GM10266 (cell line): Measurements from ENCODE around the gene SORCS1.

Experiments used
- DNase-seq: peaks from one replicate; pipeline ENCODE4 v3.0.0; 2012; ENCODE audit errors: extremely low spot score
- TF ChIP-seq, protein P1 (sequence below): IDR thresholded peaks from 2 replicates; pipeline ENCODE4 v1.5.1; 2012; ENCODE audit warnings: mild to moderate bottlenecking, low read depth; ENCODE audit not compliant: control insufficient read depth, insufficient read depth; ENCODE audit errors: missing control alignments

Gene SORCS1

DNA sequence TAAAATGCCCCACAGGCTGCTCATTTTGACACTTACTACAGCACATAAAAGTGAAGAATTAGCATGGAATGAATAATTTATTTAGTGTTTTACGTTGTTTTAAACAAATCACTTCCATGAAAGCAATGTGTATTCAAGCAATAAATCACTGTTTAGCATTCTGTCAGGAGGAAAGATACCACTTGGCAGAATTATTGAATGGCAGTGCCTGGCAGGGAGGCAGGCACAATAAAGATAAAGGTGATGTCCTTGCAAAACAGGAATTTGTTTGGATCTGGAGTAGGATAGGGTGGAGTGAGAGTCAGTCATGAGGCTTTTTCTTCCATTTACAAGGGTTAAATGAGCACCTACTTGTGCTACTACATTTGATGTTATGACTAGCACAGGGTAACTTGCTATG, 190.8 kb downstream of the SORCS1 start:
- no peak for DNase-seq
- TF ChIP-seq, protein P1, sequence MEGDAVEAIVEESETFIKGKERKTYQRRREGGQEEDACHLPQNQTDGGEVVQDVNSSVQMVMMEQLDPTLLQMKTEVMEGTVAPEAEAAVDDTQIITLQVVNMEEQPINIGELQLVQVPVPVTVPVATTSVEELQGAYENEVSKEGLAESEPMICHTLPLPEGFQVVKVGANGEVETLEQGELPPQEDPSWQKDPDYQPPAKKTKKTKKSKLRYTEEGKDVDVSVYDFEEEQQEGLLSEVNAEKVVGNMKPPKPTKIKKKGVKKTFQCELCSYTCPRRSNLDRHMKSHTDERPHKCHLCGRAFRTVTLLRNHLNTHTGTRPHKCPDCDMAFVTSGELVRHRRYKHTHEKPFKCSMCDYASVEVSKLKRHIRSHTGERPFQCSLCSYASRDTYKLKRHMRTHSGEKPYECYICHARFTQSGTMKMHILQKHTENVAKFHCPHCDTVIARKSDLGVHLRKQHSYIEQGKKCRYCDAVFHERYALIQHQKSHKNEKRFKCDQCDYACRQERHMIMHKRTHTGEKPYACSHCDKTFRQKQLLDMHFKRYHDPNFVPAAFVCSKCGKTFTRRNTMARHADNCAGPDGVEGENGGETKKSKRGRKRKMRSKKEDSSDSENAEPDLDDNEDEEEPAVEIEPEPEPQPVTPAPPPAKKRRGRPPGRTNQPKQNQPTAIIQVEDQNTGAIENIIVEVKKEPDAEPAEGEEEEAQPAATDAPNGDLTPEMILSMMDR, result no peak

DNA sequence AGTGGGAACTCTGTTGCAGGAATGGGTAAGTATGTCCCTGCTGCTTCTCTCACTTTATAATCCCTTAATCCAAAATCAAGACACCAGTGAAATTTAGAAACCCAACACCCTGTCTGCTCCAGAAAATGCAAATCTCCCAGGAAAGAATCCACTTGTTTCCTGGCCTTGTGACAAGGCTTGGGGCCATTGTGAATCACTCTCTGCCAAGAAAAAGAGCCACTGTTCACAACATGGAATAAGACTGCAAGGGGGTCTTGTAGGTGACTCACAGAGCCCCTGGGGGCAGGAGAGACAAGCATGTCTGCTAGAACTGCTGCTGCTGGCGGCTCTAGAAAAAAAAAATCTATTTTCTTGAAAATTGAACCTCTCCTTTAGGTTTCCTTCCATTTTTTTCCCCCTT, 191.2 kb downstream of the SORCS1 start:
- TF ChIP-seq, protein P1, result no peak
- DNase-seq, result no peak

DNA sequence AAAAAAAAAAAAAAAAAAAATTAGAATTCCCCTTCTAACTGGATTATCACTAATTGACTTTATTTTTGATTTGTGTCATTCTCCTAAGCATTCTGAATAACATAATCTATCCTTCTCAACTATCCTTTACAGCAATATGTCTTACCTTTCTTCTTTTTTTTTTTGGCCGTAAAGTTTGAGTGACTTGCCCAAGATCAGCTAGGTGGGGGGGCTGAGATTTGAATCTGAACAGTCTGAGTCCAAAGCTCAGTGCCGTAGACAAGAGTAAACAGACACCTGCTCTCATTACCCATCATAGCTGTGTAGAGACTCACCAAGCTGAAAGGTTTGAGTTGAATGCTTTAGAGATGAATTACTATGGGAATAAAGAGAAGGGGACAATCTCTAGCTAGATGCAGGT, 192.1 kb downstream of the SORCS1 start:
- no peak for DNase-seq
- TF ChIP-seq, protein P1, result no peak

DNA sequence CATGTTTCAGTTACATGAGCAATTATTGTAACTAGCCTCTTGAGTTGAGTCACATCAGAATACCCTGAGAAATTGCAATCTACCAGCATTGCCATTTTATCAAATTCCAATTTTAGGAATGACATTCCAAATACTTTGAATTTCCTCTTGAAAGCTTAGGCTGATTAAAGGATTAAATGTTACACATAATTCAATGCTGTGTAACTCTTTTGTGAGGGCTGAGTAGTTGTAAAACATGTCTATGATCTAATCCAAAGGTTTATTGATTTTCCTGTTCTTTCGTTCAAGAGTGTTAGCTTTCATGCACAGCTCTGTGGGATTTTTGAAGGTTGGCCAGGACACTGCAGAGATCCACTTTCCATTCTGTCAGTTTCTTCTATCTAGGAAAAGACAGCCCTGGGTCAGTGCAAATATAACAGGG, 193.1 kb downstream of the SORCS1 start:
- TF ChIP-seq, protein P1, result no peak
- DNase-seq, result no peak

DNA sequence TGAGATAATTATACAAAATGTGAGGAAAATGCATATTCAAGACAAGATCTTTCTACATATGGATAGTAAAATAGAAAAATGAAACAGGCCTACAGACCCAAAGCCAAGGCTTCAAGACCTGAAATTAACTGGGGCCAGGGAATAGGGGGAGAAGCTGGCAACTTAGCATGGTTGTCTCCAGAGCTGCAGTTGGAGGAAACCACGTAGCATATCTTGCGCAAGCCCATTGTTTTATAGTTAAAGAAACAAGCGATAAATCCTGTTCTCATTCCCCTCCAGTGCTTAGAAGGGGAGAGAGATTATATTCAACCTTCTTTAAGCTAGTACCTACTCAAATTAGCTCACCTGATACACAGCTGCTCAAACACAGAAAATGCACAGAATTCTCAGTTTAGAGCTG, 197.1 kb downstream of the SORCS1 start:
- TF ChIP-seq, protein P1, result no peak
- DNase-seq, result no peak

DNA sequence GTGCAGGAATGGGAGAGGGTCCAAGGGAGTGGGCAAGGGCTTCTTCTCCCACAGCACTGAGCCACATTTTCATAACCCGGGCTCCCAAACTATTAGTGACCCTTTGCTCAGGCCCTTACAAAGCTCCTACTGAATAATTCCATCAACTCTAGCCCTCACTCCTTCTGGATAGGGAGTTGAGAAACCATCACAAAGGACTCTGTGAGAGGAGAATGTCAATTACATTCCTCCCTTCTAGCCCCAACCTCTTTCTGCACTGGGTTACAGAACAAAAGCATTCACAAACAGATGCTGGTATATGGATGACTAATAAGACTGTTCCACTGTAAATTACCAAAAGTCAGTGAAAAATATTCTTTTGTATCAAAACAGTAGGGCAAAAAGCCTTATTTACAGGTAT, 203.7 kb downstream of the SORCS1 start:
- TF ChIP-seq, protein P1, result no peak
- no peak for DNase-seq

DNA sequence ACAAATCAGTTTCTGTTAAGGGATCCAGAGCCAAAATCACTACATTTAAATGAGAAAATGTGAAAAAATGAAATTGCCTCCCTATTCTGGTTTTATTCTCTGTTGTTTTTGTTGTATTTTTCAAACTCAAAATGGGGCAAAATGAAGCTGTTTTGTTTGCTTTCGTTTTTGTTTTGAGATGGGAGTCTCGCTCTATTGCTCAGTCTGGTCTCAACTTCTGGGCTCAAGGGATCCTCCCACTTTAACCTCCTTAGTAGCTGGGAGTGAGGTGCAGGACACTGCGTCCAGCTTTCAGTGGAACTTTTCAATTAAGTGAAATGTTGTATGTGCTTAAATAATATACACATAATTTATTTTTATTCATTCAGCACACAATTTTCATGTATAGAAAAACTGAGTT, 205.0 kb downstream of the SORCS1 start:
- DNase-seq, result no peak
- TF ChIP-seq, protein P1, result no peak
